ENCODE measurements around the gene DISP1.

DISP1 gene

DNA sequence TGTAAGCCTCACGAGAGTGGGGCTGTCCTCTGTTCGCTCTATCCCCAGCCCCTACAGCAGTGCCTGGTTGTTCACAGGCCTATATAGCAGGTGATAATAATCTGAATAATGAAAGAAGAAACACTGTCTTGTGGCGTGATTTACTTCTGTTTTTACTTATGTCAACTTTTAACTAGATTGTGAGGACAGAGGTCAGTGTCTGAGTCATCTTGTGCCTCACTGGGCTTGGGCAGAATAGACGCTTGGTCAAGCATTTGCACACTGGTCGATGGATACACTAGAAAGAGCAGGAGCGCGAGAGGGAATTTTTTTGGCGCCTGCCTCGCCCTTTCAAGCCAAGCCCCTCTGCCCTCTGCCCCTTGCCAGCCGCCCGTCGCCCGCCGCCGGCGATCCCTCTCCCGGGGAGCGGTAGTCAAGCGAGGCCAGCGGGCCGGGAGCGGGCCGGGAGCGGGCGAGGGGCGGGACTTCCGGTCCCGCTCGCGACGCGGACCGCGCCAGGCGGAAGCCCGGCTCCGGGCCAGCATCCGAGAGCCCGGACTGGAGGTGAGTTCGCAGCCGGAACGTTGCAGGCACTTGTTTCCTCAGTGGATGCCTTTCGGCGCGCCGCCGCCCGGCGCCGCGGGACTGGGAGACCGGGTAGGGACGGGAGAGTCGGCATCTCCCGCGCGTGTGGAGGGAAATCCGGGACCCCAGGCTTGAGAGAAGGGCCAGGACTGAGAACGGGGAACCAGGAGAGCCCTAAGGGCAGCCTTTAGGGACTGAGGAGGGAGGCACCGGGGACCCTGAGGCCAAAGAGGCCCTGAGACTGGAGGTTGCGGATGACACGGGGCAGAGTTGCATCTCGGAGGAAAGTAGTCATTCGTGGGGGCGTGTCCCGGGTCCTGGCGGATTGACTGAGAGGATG is at the start of gene DISP1:
DISP1 (plus strand) TSS at position 504 of the 904 bp plus-strand sequence. CDS start 127,785 bp downstream, outside the sequence.
- DNase-seq: peak; percentile 87 to 94

- DNase-seq: no peak
These were observed 47.7 kb upstream of the DISP1 start for GRCh38 chr1:222767152-222767571.

DNA sequence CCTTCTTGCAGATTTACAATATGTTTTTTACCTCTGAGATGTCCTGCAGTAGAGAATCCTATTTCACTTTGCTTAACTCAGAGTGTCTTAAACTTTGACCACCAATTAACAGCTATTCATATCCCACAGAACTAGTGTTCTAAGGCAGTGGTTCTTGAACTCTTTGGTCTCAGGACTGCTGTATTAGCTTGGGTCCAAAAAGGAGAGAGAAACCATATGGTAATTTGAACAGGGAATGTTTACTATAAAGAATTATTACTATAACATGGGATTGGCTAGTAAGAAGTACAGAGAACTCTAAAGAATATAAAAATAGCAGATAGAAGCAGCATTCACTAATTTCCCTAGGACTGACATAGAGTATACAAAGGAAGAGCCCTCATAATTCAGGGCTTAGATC is 46.2 kb upstream of the DISP1 start:
- DNase-seq: no peak

- DNase-seq: no peak
These were observed 45.7 kb upstream of the DISP1 start for GRCh38 chr1:222769181-222769580.

GRCh38 chr1:222769971-222770620 is 44.7 kb upstream of the DISP1 start:
- DNase-seq: no peak

GRCh38 chr1:222772996-222773379 is 41.9 kb upstream of the DISP1 start:
- no peak for DNase-seq

- peak; percentile 27 to 74 for DNase-seq
These were observed 37.4 kb upstream of the DISP1 start for GRCh38 chr1:222777463-222777862.

DNA sequence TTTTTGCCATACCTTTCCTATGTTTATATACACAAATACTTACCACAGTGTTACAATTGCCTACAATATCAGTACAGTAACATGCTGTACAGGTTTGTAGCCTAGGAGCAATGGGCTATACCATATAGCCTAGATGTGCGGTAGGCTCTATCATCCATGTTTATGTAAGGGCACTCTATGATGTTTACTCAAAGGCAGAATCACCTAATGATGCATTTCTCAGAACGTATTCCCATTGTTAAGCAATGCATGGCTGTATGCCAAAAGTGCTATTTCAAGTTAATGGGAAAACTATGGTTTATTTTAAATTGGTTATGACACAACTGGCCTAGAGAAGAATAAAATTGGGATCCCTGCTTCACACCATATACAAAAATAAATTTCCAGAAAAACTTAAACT is 36.9 kb upstream of the DISP1 start:
- DNase-seq: peak; percentile 58 to 78

GRCh38 chr1:222781251-222781650 is 33.6 kb upstream of the DISP1 start:
- DNase-seq: no peak

- no peak for DNase-seq
These were observed 31.8 kb upstream of the DISP1 start for GRCh38 chr1:222783051-222783450.

DNA sequence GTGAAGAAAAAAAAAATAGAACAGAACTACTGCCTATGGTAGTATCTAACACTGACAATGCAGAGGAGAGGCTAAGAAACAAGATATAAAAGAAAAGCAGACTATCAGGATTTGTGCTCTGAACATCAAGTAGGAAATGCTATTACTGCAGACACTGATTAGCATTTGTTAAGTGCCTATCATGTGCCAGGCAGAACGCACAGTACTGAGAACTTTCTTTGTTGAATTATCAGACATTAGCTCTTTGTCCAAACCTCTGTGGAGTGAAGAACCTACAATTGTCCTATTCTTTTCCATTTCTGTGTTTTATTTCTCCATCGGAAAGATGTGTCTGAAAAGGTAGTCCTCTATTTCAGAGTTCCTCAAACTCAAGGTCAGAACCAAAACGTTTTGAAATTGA is 30.5 kb upstream of the DISP1 start:
- no peak for DNase-seq

DNA sequence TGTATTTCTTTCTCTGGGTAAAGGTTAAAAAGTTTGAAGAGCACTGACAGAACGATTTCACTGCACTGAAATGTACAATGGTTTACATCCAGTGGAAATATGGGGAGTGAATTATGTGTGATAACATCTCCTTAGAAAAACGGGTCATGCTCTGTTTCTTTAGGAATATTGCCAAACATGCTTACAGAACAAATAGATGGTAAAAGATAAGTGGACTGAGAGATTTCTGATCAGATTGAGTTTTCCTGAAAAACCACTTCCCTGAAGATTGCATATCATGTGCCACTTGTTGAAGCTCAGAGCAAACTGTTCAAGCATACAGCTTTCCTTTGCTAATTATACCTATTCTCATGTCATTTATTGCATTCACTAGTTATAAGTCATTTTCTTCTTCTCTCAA is 29.9 kb upstream of the DISP1 start:
- no peak for DNase-seq

DNA sequence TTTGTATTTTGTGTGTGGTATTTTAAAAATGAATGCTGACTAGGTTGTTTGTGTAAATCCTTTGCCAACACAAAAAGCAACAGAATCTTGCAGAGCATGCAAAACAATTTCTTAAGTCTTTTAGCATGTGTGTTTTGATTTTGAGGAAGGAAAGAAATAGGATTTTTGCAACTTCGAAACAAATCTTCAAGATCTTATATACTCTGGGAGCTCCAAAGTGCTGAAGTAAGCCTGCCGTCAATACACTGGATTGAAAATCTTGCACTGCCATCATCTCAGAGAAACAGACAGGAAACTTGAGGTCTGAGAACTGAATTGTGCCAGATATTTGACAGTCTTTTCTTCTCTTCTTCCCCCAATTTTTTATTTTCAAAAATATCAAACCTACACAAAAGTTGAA is 29.3 kb upstream of the DISP1 start:
- DNase-seq: no peak

DNA sequence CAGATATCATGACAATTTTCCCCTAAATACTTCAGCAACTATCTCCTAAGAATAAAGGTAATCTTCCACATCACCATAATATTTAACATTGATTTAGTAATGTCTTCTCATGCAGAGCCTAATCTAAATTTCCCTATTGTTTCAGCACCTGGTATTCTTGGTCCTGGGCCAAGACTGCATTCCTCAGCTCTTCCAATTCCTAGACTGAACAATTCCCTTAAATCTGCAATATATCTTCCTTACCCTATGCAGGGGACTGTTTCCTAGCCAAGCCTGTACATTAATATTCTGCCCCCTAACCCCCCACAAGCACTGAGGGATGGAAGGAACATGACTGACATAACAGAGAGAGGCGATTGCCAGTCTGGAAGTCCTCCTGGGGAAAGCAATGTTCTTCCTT is 28.7 kb upstream of the DISP1 start:
- no peak for DNase-seq

DNA sequence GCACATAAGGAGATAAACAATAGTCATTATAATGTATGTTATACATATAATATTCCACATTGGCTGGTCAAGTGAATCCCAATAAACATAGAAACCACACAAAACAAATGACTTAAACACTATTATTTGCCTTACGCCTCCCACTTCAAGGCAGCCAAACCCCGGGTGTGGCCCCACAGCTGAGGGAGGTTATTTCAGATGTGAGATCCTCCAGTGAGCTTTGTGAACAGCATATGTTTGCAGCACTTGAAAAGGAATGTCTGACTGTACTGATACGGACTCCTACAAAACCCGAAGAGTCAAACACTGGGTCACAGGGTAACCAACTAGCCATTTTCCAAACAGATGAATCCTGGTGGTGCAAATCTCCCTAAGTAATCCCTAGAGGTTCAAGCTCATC is 27.1 kb upstream of the DISP1 start:
- no peak for DNase-seq

DNA sequence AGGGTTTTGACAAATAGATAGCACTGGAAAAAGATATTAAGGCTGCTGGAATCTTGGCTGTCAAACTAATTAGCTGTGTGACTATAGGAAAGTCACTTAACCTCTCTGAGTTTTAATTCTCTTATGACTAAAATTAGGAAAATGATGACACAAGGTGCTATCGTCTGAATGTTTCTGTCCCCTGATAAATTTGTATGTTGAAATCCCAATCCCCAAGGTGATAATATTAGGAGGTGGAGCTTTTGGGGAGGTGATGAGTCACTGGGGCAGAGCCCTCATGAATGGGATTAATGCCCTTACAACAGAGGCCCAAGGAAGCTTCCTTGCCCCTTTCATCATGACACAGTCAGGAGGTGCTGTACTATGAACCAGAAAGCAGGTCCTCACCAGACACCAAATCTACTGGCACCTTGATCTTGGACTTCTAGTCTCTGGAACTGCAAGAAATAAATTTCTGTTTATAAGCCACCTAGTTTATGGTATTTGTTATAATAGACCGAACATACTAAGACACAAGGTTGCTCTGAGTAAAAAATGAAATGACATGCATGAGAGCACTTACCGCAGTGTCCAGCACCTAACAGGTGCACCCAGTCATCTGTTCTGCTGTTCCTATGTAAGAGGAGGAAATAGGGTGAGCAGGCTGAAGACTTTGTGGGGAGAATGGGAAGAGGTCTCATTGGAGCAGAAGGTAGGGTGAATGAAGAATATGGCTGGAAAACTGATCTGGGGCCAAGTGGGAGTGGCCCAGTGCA is 26.3 kb upstream of the DISP1 start:
- DNase-seq: no peak

DNA sequence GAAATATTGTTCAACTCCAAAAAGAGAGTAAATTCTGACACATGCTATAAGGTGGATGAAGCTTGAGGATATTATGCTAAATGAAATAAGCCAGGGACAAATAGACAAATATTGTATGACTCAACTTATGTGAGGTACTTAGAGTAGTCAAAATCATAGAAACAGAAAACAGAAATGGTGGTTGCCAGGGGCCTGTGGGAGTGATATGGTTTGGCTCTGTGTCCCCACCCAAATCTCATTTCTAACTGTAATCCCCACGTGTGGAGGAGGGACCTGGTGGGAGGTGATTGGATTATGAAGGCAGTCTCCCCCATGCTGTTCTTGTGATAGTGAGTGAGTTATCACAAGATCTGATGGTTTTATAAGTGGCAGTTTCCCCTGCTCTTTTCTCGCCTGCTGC is 24.7 kb upstream of the DISP1 start:
- no peak for DNase-seq

DNA sequence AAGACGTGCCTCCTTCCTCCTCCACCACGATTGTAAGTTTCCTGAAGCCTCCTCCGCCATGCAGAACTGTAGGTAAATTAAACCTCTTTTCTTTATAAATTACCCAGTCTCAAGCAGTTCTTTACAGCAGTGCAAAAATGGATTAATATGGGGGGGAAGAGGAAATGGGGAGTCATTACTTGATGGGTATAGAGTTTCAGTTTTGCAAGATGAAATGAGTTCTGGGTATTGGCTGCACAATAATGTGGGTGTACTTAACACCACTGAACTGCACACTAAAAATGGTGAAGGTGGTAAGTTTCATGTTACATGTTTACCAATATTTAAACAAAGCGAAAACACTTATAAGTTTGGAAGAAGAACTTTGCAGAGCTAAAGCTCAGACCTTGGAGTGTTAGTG is 24.3 kb upstream of the DISP1 start:
- DNase-seq: no peak

DNA sequence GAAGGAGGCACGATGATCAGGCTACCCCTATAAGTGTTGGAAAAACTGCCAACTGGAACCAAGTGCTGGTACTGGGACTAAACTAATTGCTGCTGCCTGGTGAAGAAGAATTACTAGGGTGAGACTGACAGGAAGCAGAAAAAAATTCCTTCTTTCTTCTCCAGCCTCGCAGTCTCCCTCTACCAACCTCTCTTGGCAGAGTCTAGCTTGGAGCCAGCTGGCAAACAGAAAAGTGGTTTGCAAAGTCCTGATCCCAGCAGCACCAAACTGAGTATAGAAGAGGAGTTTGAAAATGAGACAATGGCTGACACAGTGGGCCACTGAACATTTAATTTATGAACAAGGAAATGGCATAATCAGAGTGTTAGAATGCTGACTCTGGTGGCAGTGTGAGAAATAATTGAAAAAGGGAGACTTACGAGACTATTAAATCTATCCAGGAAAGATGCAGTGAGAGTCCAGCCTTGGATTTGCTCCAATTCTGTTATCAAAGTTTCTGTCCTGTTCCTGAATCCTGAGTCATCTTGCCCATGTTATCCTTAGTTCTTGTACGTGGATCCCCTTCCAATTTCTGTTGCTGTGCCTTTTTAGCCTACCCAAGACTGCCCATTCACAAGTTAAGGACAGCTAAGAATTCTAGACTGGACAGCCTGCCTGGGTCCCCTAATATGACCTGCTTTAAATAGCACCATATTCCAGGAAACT is 23.7 kb upstream of the DISP1 start:
- DNase-seq: no peak

- DNase-seq: peak; percentile 19 to 52
These were observed 22.1 kb upstream of the DISP1 start for GRCh38 chr1:222792744-222793143.

- peak; percentile 31 to 58 for DNase-seq
These were observed 20.0 kb upstream of the DISP1 start for GRCh38 chr1:222794656-222795474.

DNA sequence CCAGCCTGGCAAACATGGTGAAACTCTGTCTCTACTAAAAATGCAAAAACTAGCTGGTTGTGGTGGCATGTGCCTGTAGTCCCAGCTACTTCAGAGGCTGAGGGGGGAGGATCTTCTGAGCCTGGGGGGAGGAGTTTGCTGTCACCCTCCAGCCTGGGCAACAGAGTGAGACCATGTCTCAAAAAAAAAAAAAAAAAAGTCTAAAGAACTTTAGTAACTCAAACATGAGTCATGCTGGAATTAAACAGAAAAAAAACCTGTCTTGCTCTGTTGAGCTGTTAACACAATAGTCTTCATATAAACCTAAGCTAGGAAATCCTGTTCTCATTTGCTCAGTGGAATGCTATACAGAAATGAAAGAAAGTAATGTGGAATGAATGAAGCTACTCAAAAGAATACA is 16.7 kb upstream of the DISP1 start:
- no peak for DNase-seq
